K562 (cell line): ENCODE results near the gene CYB5D1. TPM values are rescaled to one million over a fixed set of nuclear protein-coding genes. Genes with fewer than 3 reads are reported as not detected.

Source experiments
- CUX1 ChIP-seq: fragments of 200-800 bp; sonication (Bioruptor generic); IDR thresholded peaks from 2 replicates; pipeline ENCODE4 v1.6.1; 2016; ENCODE audit warnings: missing genetic modification characterization, missing compliant biosample characterization
- MCM7 ChIP-seq, 2 experiments: fragments of 450-650 bp; IDR thresholded peaks; 2 replicates each; pipeline ENCODE4 v1.6.1; 2016 to 2018
- SIN3A ChIP-seq, 2 experiments: fragments of 150-350 bp in 1 of 2; IDR thresholded peaks; 2 replicates each; pipeline ENCODE4 v1.6.1; 2011 to 2016; ENCODE audit warnings: borderline replicate concordance in 2 of 2, low read depth in 2 of 2, low read length in 2 of 2, mild to moderate bottlenecking in 2 of 2, moderate library complexity in 2 of 2; ENCODE audit not compliant: control insufficient read depth in 1 of 2
- SMARCC2 ChIP-seq: fragments of 450-650 bp; IDR thresholded peaks from 2 replicates; pipeline ENCODE4 v1.6.1; 2017; ENCODE audit warnings: antibody characterized with exemption, moderate library complexity, mild to moderate bottlenecking, low read depth
- TAF7 ChIP-seq: fragments of 450-650 bp; IDR thresholded peaks from 2 replicates; pipeline ENCODE4 v1.6.1; 2016; ENCODE audit warnings: missing genetic modification characterization, missing compliant biosample characterization
- TARDBP ChIP-seq: fragments of 450-650 bp; IDR thresholded peaks from 2 replicates; pipeline ENCODE4 v1.6.1; 2016
- TEAD1 ChIP-seq, 2 experiments: fragments of 450-650 bp in 1 of 2; sonication (generic) in 1 of 2; formaldehyde crosslinking; IDR thresholded peaks; 2 replicates each; pipeline versions ENCODE4 v1.4.0 to v1.8.0; 2020 to 2022; ENCODE audit warnings: mild to moderate bottlenecking in 2 of 2, missing genetic modification reagents in 1 of 2
- TGIF2 ChIP-seq: sonication (generic); formaldehyde crosslinking; IDR thresholded peaks from 2 replicates; pipeline ENCODE4 v1.8.1; 2022; ENCODE audit warnings: mild to moderate bottlenecking, missing genetic modification reagents, moderate library complexity
- ZNF165 ChIP-seq: fragments of 250-450 bp; sonication (Bioruptor Pico); IDR thresholded peaks from 2 replicates; pipeline ENCODE4 v1.4.0; 2020; ENCODE audit warnings: borderline replicate concordance
- polyA plus RNA-seq, 8 experiments: library from polyadenylated mRNA; depleted of rRNA in 4 of 8; stranded (reverse) in 5 of 8; unstranded in 3 of 8; fragments of >200 nt; fragmentation: Nextera tagmentation in 2 of 8; fragmentation: Illumina TruSeq in 1 of 8; extraction: Ambion mirVana in 2 of 8; extraction: Trizol in 1 of 8; gene quantifications; 2 replicates each; pipeline versions ENCODE4 v1.2.1 to v1.2.3, GENCODE V29; 2011 to 2014; ENCODE audit warnings: inconsistent platforms in 1 of 8, missing spikeins in 1 of 8
- total RNA-seq, 7 experiments: library from RNA; depleted of rRNA in 6 of 7; stranded (reverse); fragments of >200 nt in 6 of 7; fragmentation: Illumina TruSeq in 2 of 7; extraction: Trizol in 2 of 7; gene quantifications; 2 replicates each; pipeline versions ENCODE4 v1.2.1 to v1.2.3, GENCODE V29; 2011 to 2021; ENCODE audit warnings: low replicate concordance in 1 of 7
- TF ChIP-seq, protein P1 (sequence below): fragments of 450-650 bp; IDR thresholded peaks from 2 replicates; pipeline ENCODE4 v1.6.1; 2018; ENCODE audit warnings: mild to moderate bottlenecking, low read depth; ENCODE audit not compliant: partially characterized antibody
- TF ChIP-seq, protein P2 (sequence below): sonication (generic); formaldehyde crosslinking; IDR thresholded peaks from 2 replicates; pipeline ENCODE4 v1.5.0; 2020; ENCODE audit warnings: missing genetic modification reagents
- TF ChIP-seq, protein P3 (sequence below), 2 experiments: IDR thresholded peaks; 2 replicates each; pipeline ENCODE4 v1.6.1; 2011; ENCODE audit warnings: borderline replicate concordance in 1 of 2, control low read depth in 1 of 2, low read depth in 1 of 2, low read length in 1 of 2, mild to moderate bottlenecking in 1 of 2, mixed read lengths in 1 of 2, moderate library complexity in 1 of 2; ENCODE audit not compliant: insufficient read depth in 1 of 2, insufficient read length in 1 of 2, poor library complexity in 1 of 2, severe bottlenecking in 1 of 2; ENCODE audit errors: extremely low read depth in 1 of 2

The CYB5D1 gene
- total and polyA plus RNA-seq, 9 of the 15 experiments (the other 6 are each of a cell fraction or from before 2014, with no cell fraction given): 2.4 to 7.9 (median 5.7) TPM

- TF ChIP-seq TARDBP (no peak), MCM7 (IDR thresholded peaks at IDR 0.05) (no peak), ZNF165 (CRISPR knock-in tag) (no peak), SIN3A (IDR thresholded peaks at IDR 0.05; ENCODE audit: borderline replicate concordance in 2 of 2, control insufficient read depth in 1 of 2, low read depth in 2 of 2, low read length in 2 of 2) (peak in 1 of 2 experiments; percentile 15; a peak in 1 of 4 replicates), CUX1 (CRISPR knock-in tag) (no peak), TEAD1 (CRISPR knock-in tag; IDR thresholded peaks at IDR 0.05) (no peak), SMARCC2 (no peak), TGIF2 (CRISPR knock-in tag) (no peak), TAF7 (tag) (no peak)
- TF ChIP-seq, protein P1, sequence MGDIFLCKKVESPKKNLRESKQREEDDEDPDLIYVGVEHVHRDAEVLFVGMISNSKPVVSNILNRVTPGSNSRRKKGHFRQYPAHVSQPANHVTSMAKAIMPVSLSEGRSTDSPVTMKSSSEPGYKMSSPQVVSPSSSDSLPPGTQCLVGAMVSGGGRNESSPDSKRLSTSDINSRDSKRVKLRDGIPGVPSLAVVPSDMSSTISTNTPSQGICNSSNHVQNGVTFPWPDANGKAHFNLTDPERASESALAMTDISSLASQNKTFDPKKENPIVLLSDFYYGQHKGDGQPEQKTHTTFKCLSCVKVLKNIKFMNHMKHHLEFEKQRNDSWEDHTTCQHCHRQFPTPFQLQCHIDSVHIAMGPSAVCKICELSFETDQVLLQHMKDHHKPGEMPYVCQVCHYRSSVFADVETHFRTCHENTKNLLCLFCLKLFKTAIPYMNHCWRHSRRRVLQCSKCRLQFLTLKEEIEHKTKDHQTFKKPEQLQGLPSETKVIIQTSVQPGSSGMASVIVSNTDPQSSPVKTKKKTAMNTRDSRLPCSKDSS: no peak
- TF ChIP-seq, protein P2, sequence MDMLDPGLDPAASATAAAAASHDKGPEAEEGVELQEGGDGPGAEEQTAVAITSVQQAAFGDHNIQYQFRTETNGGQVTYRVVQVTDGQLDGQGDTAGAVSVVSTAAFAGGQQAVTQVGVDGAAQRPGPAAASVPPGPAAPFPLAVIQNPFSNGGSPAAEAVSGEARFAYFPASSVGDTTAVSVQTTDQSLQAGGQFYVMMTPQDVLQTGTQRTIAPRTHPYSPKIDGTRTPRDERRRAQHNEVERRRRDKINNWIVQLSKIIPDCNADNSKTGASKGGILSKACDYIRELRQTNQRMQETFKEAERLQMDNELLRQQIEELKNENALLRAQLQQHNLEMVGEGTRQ (CRISPR knock-in tag): no peak
- TF ChIP-seq, protein P3, sequence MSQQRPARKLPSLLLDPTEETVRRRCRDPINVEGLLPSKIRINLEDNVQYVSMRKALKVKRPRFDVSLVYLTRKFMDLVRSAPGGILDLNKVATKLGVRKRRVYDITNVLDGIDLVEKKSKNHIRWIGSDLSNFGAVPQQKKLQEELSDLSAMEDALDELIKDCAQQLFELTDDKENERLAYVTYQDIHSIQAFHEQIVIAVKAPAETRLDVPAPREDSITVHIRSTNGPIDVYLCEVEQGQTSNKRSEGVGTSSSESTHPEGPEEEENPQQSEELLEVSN (IDR thresholded peaks at IDR 0.05; ENCODE audit: borderline replicate concordance in 1 of 2, extremely low read depth in 1 of 2, insufficient read depth in 1 of 2, insufficient read length in 1 of 2, low read depth in 1 of 2, low read length in 1 of 2, poor library complexity in 1 of 2, severe bottlenecking in 1 of 2): no peak
Observed at GRCh38 chr17:7886227-7887037, 28.6 kb downstream of the CYB5D1 start (continued).
